ENCODE measurements around the gene STPG4.

Gene STPG4

GRCh38 chr2:47070920-47071824 is 83.9 kb downstream of the STPG4 start:
- DNase-seq (ENCODE audit: low spot score), result peak; percentile 68

GRCh38 chr2:47070155-47070919 is 84.8 kb downstream of the STPG4 start:
- DNase-seq (ENCODE audit: low spot score), result no peak

GRCh38 chr2:47069628-47070154 is 85.4 kb downstream of the STPG4 start:
- DNase-seq (ENCODE audit: low spot score), result peak; percentile 78

GRCh38 chr2:47068981-47069627 is 86.0 kb downstream of the STPG4 start:
- DNase-seq (ENCODE audit: low spot score), result no peak

- no peak for DNase-seq (ENCODE audit: low spot score)
Measured at GRCh38 chr2:47067788-47068407, 87.2 kb downstream of the STPG4 start.

DNA sequence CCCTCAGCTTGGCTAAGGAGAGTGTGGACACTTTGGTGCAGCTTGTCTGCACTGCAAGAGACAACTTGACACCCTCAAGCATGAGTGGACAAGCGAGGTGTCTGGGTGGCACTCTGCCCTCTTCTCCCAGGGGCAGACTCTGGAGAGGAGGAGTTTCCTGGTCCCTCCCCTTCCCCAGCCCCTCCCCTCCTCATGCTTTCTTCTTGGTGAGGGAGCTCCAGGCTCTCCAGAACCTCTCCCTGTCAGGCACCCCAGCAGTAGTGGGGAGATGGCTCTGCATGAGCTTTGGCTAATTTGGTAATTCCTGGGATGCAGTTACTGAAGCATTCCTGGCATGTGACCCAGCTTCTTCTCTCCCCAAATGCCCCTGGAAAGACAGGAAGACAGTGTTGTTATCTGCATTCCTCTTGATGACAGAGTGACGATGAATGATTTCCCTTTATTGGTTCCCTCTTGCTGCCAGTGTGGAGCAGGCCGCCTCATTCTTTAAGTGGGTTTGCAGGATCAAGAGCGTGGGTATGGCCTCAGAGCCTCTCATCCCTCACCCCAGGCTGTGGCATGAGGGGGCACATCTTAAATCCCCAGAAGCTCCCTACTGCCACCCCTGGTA is 89.2 kb downstream of the STPG4 start:
- peak; percentile 87 for DNase-seq (ENCODE audit: low spot score)

GRCh38 chr2:47065343-47065742 is 89.8 kb downstream of the STPG4 start:
- no peak for DNase-seq (ENCODE audit: low spot score)

DNA sequence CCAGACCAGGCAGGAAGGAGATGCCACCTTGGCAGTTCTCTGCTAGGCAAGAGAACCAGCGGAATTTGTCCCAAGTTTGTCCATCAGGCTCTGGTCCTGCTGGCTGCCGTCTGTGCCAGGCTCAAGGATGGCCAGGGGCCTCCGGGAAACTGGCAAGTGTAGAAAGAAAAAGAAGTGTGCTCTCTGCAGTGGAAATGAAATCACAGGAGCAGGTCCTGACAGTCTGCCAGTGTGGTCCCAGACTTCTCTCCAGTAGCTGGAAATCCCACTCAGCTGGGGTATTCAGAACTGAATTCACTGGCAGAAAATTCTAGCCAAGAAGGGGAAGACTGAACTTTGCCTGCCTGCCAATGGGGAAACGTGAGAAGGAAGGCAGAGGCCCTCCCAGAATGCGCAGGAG is 91.0 kb downstream of the STPG4 start:
- no peak for DNase-seq (ENCODE audit: low spot score)

DNA sequence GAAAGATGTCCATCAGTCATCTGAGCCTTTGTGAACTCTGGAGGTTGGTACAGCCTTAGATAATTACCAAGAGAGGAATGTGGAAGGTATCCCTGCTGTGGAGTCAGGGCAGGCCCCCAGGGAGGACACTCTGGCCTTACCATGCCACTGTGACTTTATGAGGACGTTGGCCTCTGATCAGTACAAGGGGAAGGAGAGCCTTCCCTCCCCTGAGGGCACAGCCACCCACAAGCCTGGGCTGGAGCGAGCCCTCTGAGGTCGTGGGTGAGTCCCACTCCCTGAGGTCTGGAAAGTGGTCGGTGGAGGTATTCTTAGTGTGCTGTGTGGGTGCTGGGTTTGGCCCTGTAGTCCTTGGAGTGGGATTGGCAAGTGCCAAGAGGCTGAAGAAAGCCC is 91.6 kb downstream of the STPG4 start:
- DNase-seq (ENCODE audit: low spot score), result no peak

- DNase-seq (ENCODE audit: low spot score), result no peak
Measured at GRCh38 chr2:47062681-47063537, 92.2 kb downstream of the STPG4 start.

DNA sequence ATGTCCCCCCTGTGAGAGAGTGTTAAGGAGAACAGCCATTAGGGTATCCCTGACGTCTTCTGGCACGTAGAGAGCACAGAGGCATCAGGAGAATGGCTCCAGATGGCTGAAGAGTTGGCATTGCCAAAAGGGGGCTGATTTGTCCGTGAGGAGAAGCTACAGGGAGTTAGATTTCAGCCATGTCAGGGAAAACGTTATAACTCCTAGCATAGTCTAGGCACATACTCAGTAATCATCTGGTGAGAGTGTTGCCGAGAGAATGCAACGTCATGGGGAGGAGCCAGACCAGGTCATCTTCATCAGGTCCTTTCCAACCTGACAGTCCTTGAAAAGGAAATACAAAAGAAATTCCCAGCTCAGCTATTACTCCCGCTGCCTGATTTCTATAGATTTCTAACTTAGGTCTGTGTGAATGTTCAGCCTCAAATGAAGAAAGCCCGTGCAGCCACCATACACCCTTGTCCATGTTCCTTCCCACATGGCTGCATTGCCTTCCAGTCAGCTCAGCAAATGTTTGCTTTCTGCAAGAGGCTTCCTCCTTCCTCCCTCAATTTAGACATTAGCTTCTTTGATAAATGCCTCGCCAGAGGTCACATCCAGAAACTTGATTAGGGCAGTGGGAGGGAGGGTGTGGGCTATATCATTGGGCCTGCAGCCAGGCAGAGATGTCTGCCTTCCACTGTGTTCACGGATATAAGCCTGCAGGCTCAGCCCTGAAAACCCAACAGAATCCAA is 93.0 kb downstream of the STPG4 start:
- no peak for DNase-seq (ENCODE audit: low spot score)

DNA sequence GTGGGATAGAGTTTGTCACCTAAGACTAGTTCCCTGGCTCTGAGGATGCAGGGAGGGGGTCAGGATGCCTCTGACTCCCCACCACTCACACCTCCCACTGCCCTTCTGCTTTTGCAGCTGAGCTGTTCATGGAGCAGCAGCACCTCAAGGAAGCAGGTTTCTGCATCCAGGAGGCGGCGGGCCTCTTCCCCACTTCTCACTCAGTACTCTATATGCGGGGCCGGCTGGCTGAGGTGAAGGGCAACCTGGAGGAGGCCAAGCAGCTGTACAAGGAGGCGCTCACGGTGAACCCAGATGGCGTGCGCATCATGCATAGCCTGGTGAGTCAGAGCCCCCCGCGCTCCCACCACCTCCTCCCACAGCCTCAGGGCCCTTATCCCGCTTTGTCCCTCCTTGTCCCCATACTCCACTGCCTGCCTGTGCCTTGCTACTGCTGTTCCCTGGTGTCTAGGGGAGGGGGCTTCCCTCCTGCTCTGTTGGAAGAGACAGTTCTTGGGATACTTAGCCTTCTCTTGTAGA is 94.4 kb downstream of the STPG4 start:
- no peak for DNase-seq (ENCODE audit: low spot score)

DNA sequence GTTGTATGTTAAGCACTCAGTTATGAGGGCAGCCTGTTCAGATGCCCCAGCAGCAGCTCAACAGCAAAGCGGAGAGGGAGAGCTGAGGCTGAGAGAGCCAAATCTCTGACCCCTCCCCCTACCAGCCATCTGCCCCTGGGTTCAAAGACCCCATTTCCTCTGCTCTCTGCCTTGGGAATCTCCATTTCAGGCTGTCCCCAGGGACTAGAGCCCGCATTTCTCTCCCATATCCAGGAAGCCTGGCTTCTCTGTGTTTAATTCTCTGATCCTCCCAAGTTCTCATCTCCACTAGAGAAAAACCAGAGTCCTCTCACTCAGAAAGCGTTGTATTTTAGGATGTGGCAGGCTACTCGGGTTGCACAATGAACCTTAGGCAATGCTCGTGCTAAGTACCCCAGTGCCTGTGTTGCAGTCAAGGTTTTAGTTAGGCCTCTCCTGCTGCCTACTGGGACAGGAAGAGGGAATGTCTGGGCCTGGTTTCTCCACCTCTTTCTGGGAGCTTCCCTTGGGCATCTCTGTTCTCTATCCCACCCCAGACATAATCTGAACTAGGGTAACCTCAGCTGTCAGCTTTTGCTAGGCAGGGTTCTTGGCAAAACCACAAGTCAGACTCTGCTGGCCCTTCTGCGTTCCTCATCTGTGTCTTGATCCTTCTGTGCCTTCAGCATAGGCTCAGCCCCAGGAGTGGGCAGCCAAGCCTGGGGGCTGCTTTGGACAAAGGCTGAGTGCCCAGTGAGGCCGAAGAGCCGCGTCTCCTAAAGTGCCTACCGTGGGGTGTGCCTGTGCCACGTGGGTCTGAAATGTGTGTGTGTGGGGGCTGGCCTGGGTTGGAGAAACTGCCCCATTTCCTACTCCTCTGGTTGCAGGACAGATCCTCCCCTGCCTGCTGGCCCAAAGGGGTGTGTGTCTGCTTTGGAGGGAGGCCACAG is 96.8 kb downstream of the STPG4 start:
- peak; percentile 78 for DNase-seq (ENCODE audit: low spot score)

DNA sequence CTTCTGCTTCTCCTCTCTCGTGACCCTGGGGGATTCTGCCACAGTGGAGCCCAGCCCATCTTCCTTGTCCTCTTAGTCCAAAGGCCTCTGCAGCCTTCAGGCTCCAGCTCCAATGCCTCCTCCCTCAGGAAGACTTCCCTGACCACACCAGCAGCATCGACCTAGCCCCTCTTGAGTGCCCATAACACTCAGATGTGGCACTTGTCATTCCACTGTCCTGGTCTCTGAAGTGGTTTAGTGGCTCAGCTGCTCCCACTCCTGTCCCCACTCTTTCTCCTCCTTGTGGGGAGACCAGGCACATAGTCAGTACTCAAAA is 97.5 kb downstream of the STPG4 start:
- DNase-seq (ENCODE audit: low spot score), result no peak

- DNase-seq (ENCODE audit: low spot score), result peak; percentile 69
Measured at GRCh38 chr2:47056868-47057686, 98.0 kb downstream of the STPG4 start.

DNA sequence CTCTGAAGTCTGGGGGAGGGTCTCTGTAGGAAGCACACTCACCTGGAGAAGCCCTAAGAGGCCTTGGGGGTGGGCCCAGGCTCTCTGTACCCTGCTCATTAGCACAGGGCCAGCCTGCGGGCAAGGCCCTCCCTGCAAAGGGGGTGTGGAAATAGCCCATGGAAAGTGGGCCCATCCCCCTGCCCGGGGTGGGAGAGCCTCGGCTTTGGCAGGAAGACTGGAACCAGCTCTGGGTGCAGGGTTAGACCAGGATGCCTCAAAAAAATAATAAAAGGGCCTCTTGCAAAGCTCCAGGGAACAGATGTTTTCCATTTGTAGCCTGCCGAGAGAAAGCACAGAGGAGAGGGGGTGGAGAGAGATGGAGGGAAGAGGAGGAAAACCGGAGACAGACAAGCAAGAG is 98.7 kb downstream of the STPG4 start:
- peak; percentile 90 for DNase-seq (ENCODE audit: low spot score)

GRCh38 chr2:47054868-47055267 is 100.2 kb downstream of the STPG4 start:
- DNase-seq (ENCODE audit: low spot score), result no peak

- DNase-seq (ENCODE audit: low spot score), result no peak
Measured at GRCh38 chr2:47054036-47054555, 101.0 kb downstream of the STPG4 start.

All from GM03348 (cell line).